GM12892 (cell line): ENCODE data around the gene F2.

ENCODE experiments used
- POLR2A ChIP-seq: IDR thresholded peaks from 2 replicates; pipeline ENCODE4 v1.6.1; 2011; ENCODE audit warnings: low read depth, low read length, control low read depth
- TAF1 ChIP-seq: IDR thresholded peaks from 2 replicates; pipeline ENCODE4 v1.6.1; 2011; ENCODE audit warnings: low read depth, mild to moderate bottlenecking, control low read depth, low read length, borderline replicate concordance

DNA sequence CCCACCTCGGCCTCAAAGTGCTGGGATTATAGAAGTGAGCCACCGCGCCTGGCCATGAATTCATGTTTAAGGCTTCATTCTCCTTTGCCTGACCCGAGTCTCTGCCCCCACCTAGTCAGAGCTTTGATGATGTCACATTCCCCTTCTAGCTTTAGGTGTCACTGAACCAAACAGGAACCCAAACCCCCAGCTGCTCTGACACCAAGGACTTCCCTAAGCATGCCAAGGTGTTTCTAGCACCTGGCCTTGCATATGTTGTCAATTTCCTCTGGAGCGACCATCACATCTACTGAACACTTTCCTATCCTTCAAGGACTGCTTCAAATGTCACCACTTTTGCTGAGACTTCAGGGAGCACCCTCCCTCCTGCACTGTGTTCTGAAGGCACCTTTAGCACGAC is 2.3 kb downstream of the F2 start:
- TF ChIP-seq TAF1 = no peak
- no peak for TF ChIP-seq POLR2A
